K562 (cell line): ENCODE measurements around the gene NDUFV2. TPM values are rescaled to one million over a fixed set of nuclear protein-coding genes. Genes with fewer than 3 reads are reported as not detected.

ENCODE experiments used
- CLOCK ChIP-seq: fragments of 250-450 bp; sonication (Bioruptor Pico); IDR thresholded peaks from 2 replicates; pipeline ENCODE4 v1.4.0; 2020; ENCODE audit warnings: mild to moderate bottlenecking, moderate library complexity, borderline replicate concordance
- FIP1L1 ChIP-seq: fragments of 200-400 bp; formaldehyde crosslinking; IDR thresholded peaks from 2 replicates; pipeline ENCODE4 v1.6.1; 2018; ENCODE audit warnings: mild to moderate bottlenecking, low read depth, low read length; ENCODE audit not compliant: poor library complexity, severe bottlenecking
- HDAC8 ChIP-seq: fragments of 450-650 bp; IDR thresholded peaks from 2 replicates; pipeline ENCODE4 v1.6.1; 2016; ENCODE audit warnings: mild to moderate bottlenecking, missing genetic modification characterization, moderate library complexity, missing compliant biosample characterization
- ILF3 ChIP-seq: fragments of 450-650 bp; IDR thresholded peaks from 2 replicates; pipeline ENCODE4 v1.6.1; 2018; ENCODE audit warnings: antibody characterized with exemption, mild to moderate bottlenecking, moderate library complexity, borderline replicate concordance
- KLF10 ChIP-seq: fragments of 250-450 bp; sonication (Bioruptor Pico); IDR thresholded peaks from 2 replicates; pipeline ENCODE4 v1.6.1; 2021; ENCODE audit warnings: matching md5 sums
- LEF1 ChIP-seq: fragments of 450-650 bp; IDR thresholded peaks from 2 replicates; pipeline ENCODE4 v1.6.1; 2016; ENCODE audit warnings: mild to moderate bottlenecking
- POLR2G ChIP-seq: fragments of 200-400 bp; formaldehyde crosslinking; IDR thresholded peaks from 2 replicates; pipeline ENCODE4 v1.6.1; 2017; ENCODE audit warnings: low read depth, mild to moderate bottlenecking, antibody characterized with exemption, low read length, moderate library complexity
- POLR3A ChIP-seq: IDR thresholded peaks from 2 replicates; pipeline ENCODE4 v1.6.1; 2011; ENCODE audit warnings: borderline replicate concordance, mild to moderate bottlenecking, moderate library complexity; ENCODE audit not compliant: insufficient read length, insufficient read depth; ENCODE audit errors: extremely low read depth
- TGIF2 ChIP-seq: sonication (generic); formaldehyde crosslinking; IDR thresholded peaks from 2 replicates; pipeline ENCODE4 v1.8.1; 2022; ENCODE audit warnings: mild to moderate bottlenecking, missing genetic modification reagents, moderate library complexity
- THRAP3 ChIP-seq: fragments of 450-650 bp; IDR thresholded peaks from 2 replicates; pipeline ENCODE4 v1.6.1; 2016; ENCODE audit warnings: mild to moderate bottlenecking, inconsistent platforms, borderline replicate concordance
- ZNF143 ChIP-seq: sonication (generic); formaldehyde crosslinking; IDR thresholded peaks from 2 replicates; pipeline ENCODE4 v1.9.0; 2022; ENCODE audit warnings: mild to moderate bottlenecking, missing genetic modification reagents
- ZNF507 ChIP-seq: conservative IDR thresholded peaks from 2 replicates; pipeline ENCODE4 v1.6.1; 2017; ENCODE audit warnings: missing genetic modification characterization, missing compliant biosample characterization
- ZNF589 ChIP-seq: fragments of 200-800 bp; sonication (Bioruptor generic); IDR thresholded peaks from 2 replicates; pipeline ENCODE4 v1.6.1; 2016; ENCODE audit warnings: low read depth, missing genetic modification characterization, missing compliant biosample characterization
- polyA plus RNA-seq, 8 experiments: library from polyadenylated mRNA; depleted of rRNA in 4 of 8; stranded (reverse) in 5 of 8; unstranded in 3 of 8; fragments of >200 nt; fragmentation: Nextera tagmentation in 2 of 8; fragmentation: Illumina TruSeq in 1 of 8; extraction: Ambion mirVana in 2 of 8; extraction: Trizol in 1 of 8; gene quantifications; 2 replicates each; pipeline versions ENCODE4 v1.2.1 to v1.2.3, GENCODE V29; 2011 to 2014; ENCODE audit warnings: inconsistent platforms in 1 of 8, missing spikeins in 1 of 8
- total RNA-seq, 7 experiments: library from RNA; depleted of rRNA in 6 of 7; stranded (reverse); fragments of >200 nt in 6 of 7; fragmentation: Illumina TruSeq in 2 of 7; extraction: Trizol in 2 of 7; gene quantifications; 2 replicates each; pipeline versions ENCODE4 v1.2.1 to v1.2.3, GENCODE V29; 2011 to 2021; ENCODE audit warnings: low replicate concordance in 1 of 7
- TF ChIP-seq, protein P1 (sequence below): fragments of 450-650 bp; IDR thresholded peaks from 2 replicates; pipeline ENCODE4 v1.6.1; 2017; ENCODE audit warnings: mild to moderate bottlenecking, moderate library complexity
- TF ChIP-seq, protein P2 (sequence below): IDR thresholded peaks from 2 replicates; pipeline ENCODE4 v1.6.1; 2011; ENCODE audit warnings: borderline replicate concordance, low read depth, mild to moderate bottlenecking, moderate library complexity, low read length; ENCODE audit not compliant: insufficient read depth, poor library complexity, severe bottlenecking

The NDUFV2 gene
- total and polyA plus RNA-seq, 9 of the 15 experiments (the other 6 are each of a cell fraction or from before 2014, with no cell fraction given): 213 to 550 (median 384) TPM

DNA sequence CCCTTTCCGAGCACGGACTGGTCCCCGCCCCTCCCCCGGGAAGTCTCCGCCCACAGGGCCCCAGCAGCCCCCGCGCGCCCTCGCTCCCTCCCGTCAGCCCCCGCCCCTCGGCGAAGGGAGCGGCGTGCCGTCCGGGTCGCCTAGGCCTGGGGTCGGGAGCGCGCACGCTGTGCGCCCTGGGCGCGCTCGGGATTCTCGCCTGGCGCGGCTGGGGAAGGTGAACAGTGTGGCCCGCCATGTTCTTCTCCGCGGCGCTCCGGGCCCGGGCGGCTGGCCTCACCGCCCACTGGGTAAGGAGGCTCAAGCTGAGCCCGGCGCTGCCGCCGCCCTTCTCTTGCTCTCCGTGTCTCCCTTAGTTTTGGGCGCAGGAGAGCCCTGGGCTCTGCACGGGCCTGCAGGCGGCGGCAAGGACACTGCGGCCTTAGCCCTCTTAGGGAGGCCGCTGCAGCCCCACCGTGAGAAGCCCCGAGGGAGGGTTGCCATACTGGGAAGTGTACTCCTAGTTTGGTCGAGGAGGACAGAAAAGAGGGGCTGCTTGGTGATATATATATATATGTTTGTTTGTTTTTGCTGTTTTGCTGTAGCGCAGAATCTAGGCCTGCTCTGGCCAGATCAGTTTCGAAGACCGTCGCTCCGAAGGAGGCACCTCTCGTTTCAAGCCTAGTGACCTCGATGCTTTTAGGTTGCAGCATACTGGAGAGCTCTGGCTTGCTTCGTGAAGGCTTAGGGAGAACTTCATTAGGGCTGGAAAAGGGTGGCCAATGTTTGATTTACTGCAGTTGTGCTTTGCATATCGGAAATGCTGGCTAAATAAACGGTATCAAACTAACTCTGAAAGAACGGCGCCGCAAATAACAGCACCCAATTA is at the start of gene NDUFV2 (continued):
- TF ChIP-seq, protein P1, sequence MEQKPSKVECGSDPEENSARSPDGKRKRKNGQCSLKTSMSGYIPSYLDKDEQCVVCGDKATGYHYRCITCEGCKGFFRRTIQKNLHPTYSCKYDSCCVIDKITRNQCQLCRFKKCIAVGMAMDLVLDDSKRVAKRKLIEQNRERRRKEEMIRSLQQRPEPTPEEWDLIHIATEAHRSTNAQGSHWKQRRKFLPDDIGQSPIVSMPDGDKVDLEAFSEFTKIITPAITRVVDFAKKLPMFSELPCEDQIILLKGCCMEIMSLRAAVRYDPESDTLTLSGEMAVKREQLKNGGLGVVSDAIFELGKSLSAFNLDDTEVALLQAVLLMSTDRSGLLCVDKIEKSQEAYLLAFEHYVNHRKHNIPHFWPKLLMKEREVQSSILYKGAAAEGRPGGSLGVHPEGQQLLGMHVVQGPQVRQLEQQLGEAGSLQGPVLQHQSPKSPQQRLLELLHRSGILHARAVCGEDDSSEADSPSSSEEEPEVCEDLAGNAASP: no peak
- TF ChIP-seq, protein P2, sequence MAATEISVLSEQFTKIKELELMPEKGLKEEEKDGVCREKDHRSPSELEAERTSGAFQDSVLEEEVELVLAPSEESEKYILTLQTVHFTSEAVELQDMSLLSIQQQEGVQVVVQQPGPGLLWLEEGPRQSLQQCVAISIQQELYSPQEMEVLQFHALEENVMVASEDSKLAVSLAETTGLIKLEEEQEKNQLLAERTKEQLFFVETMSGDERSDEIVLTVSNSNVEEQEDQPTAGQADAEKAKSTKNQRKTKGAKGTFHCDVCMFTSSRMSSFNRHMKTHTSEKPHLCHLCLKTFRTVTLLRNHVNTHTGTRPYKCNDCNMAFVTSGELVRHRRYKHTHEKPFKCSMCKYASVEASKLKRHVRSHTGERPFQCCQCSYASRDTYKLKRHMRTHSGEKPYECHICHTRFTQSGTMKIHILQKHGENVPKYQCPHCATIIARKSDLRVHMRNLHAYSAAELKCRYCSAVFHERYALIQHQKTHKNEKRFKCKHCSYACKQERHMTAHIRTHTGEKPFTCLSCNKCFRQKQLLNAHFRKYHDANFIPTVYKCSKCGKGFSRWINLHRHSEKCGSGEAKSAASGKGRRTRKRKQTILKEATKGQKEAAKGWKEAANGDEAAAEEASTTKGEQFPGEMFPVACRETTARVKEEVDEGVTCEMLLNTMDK: no peak
- TF ChIP-seq POLR3A (no peak), LEF1 (peak; percentile 16; the same call in 1 of the 2 replicates), KLF10 (CRISPR knock-in tag) (no peak), THRAP3 (no peak), ILF3 (peak; percentile 97; the same call in 1 of the 2 replicates), ZNF507 (tag) (no peak), TGIF2 (peak; percentile 86; the same call in 1 of the 2 replicates), ZNF589 (CRISPR knock-in tag) (0 out of 2 replicates have a peak, but pooled peaks have one; percentile 1), CLOCK (no peak), HDAC8 (tag) (0 out of 2 replicates have a peak, but pooled peaks have one; percentile 33), ZNF143 (CRISPR knock-in tag) (peak; percentile 76), FIP1L1 (peak; percentile 59), POLR2G (peak; percentile 97)
